Glomerular visceral epithelial cell (primary cell): ENCODE results near the gene CAPN14.

Experiments
- DNase-seq: peaks from one replicate; pipeline ENCODE4 v3.0.0-alpha.2; 2016; ENCODE audit errors: extremely low spot score

Gene CAPN14

DNA sequence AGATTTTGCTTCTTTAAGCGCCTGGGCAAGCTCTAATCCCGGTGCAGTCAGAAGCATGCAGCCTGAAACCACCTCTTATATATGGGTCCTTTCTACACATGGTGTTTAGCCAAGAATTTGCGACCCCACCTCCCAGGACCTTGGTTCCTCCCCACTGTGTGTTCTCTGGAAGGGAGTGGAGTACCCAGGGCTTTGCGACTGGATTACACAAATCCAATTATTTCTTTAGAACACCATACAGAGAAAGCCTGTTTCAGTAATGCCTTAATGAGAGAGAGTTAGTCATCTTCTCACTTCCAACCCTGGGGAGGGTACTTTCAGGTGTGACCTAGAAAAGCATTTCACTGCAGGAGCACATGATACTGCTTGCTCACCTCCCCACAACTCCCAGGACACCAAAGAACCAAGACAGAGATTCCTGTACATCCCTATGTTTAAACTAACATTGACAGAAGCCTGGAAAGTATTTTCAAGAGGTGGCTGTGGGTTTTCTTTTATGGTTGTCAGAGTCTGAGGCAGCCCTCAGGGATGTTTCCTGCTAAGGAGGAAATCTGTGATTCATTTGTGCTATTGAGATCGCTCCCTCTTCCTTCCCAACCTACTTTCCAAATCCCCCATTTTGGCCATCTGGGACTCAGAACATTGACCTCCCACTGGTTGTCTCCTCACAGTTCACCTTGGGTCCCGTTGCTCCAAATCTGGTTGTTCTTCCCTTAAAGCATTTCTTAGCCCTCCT is at the start of gene CAPN14:
CAPN14 (minus strand) TSS at position 51 of the 736 bp plus-strand sequence. CDS start 12,068 bp downstream, outside the sequence.
- no peak for DNase-seq

DNA sequence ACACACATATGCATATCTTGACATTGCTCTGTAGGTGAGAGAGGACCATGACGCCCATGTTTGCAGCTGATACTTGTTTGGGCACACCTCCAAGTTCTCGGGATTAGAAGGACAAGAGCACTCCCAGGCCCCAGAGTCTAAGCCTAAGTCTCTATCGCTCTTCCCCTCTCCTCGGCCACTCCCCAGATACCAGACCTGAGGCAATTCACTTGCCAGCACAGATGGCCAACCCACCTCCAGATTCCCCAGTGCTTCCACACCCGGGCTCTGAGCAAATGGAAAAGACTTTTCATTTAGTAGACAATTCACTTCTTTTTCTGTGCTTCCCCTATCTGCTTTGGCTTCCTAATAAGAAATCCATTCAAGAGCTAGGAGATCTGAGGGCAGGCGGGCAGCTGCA is 49.5 kb upstream of the CAPN14 start:
- DNase-seq, result no peak

DNA sequence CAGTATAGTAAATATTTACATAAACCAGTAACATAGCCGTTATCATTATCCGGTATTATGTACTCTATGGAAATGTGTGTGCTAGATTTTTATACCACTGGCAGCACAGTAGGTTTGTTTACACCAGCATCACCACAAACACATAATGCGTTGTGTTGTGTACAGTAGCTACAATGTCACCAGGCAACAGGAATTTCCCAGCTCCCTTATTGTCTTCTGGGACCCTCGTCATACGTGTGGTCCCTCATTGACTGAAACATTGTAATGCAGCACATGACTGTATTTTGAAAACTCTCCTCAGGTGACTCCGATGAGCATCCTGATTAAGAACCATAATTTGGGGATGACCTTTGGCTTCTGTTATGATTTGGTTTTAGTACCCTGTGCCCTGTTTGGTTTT is 47.9 kb upstream of the CAPN14 start:
- no peak for DNase-seq

DNA sequence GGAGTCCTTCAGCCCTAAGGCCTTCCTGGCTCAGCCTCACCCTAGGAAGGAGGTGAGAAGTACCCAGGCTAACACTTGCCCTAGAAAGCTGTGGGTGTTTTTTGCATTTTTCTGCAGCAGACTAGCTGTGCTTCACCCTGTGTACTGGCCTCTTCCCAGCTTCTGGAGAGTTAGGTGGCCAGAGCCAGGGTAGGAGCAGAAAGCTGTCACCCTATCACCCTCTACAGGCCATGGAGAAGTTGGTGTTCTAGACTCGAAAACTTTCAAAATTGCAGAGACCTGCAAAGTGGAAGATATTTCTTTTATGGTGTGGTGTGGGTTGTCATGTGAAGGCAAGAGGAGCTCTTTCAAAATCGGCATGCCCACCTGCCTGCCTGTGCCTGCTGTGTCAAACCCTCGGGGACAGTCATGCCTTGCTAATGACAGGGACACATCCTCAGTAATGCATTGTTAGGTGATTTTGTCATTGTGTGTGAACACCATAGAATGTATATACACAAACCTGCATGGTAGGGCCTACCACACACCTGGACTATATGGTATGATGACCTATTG is 46.4 kb upstream of the CAPN14 start:
- no peak for DNase-seq

DNA sequence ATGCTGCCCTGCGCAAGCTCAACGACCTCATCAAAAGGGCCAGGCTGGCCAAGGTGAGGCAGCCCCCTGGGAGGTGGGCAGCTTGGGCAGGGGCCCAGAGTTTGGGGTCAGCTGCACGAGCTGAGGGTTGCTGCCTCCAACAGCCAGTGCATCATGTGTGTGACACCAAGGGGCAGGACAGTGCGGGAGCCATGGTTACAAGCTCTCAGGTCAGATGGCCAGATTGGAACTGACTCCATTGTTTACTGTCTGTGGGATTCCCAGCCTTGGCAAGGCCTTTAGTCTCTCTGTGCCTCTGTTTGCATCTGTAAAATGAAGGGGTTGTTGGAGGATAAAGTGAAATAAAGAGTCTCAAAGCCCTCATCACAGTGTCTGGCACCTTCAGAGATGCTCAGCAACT is 43.6 kb upstream of the CAPN14 start:
- DNase-seq, result no peak

DNA sequence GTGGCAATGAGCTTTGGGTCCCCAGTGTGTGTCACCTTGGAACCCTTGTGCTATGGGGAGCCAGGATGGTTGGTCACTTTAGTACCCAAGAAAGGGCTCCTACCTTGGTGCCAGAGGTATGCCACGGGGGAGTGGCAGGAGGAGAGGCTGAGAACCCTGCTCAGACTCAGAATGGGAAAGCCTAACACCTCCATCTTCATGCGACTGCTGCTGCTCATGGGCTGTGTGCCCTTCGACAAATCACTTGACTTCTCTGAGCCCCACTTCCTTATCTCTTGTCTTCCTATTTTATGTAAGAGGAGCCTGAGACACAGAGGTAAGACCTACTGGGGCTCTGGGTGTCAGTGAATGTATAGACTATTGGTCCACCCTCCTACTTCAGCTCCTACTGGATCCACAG is 41.8 kb upstream of the CAPN14 start:
- DNase-seq, result no peak

- DNase-seq, result no peak
Measured at GRCh38 chr2:31258351-31258750, 41.0 kb upstream of the CAPN14 start.

GRCh38 chr2:31256611-31257382 is 39.5 kb upstream of the CAPN14 start:
- no peak for DNase-seq

- peak; percentile 77 for DNase-seq
Measured at GRCh38 chr2:31255911-31256571, 38.7 kb upstream of the CAPN14 start.

DNA sequence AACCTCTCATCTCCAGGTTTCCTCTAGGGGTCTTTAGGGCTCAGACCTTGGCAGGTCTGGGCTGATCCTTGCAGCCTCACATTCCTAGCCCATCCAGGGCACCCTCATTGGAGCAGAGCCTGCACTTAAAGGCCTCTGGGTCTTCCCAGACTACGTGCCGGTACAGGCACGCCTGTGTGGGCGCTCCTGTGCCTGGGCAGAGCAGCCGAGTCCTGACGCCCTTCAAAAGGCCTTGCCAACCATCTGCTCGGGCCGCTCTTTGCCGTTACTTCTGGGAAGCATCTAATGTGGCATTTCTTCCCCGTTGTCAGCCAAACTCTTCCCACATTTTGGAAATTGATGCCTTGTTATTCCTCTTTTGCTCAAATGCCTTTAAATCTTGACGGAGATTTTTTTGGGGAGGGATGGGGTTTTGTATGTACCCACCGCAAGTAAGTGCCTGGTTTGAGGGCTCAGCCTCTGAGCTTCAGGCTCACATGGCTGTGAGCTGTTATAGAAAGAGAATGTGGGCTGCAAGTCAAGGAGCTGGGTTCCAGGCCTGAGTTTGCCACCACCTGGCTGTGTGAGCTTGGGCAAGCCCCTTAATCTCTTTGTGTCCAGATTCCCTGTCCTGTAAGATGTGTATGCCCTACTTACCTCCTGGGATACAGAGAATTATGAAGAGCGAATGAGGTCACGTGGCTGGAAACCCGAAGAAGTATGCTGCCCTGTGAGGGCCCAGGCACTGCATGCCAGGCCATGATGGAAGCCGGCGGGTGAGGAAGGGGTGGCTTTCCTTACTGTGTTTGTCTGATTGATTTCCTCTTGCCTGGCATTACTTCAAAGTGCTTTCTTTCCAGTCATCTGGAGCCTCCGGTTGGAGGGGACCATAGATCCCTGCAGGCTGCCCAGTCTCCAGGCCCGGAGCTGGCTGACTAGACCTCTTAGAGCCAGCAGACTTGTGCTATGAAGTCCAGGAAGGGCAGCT is 37.2 kb upstream of the CAPN14 start:
- DNase-seq, result no peak

DNA sequence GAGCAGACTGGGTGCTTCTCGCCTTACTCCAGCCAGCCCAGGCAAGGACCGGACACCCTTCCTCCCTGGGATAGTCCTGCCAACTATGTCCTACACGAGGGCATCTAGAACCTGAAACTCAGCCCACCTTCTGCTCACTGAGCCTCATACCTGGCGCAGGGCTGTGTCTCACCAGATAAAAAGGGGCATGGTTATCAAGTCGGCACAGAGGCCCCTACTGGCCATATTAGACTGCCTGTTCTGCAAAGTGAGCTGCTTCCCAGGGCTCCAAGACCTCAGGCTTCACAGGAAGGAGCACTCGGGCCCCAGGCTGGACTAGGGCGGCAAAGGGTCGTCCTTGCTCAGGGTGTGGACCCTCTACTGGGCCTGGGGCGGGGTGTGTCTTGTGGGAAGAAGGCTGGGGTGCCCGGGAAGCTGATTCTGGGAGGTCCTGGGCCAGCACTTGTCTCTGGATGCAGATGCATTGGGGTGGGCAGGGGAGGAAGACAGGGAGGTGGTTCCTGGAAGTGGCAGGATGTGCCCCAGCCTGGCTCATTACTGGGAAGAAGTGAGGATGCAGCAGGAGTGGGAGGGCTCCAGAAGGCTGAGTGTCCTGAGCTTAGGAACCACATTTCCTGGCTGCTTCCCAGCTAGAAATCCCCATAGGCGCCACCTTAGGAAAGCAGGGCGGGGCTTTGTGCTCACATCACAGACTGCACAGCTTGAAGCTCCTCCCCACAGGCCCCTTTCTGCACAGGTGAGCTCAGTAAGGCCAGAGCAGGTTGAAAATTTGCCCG is 36.2 kb upstream of the CAPN14 start:
- peak; percentile 38 for DNase-seq

DNA sequence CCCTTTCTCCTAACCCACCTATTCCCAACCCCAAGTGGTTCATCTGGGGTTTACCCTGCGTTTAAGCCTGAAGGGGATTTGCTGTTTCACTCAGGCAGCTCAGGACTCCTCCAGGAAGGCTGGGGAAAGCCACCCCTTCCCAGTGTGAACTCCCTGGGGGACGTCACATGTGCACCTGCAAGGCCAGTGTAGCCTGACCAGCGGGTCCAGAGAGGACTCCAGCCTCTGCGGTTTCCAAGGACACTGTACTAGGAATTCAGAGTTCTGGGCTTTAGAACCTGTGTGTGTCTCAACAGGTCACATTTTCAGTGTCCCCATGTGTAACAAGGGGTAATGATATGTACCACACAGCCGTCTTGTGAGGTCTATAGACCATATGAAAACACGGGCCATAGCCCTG is 34.5 kb upstream of the CAPN14 start:
- DNase-seq, result no peak

GRCh38 chr2:31251018-31251417 is 33.7 kb upstream of the CAPN14 start:
- DNase-seq, result no peak

GRCh38 chr2:31249009-31249690 is 31.8 kb upstream of the CAPN14 start:
- DNase-seq, result no peak

DNA sequence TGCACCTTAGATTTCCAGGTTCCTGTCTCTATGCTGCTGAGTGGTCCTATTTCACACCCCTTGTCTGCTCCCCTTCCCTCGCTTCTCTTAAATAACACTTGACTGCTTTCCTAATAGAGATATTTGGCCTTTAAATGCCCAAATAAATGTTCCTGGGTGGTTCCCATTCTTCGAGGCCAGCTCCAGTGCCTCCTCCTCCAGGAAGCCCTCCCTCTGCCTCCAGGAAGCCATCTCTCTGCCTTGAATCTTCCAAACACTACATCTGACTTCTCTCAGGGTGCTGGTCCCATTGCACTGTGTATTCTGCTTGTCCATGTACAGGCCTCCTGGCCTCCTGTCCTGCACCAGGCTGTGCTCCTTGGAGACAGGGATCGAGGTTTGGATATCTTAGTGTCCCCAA is 30.8 kb upstream of the CAPN14 start:
- DNase-seq, result no peak

DNA sequence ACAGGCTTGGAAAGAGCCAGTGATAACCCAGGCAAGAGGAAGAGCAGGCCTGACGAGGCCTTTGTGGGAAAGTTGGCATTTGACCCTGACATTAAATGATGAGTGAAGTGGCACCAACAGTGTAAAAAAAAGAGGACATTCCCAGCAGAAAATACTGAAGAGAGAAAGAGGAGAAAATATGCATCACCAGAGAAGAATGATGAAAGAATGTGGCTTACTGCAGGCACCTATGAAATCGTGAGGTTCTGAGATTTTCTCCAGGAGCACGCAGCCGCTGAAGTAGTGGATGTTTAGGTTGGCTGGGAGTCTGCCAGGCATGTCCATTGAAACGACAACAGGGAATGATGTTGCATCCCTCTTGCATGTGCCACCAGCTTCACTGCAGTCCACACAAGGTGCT is 30.4 kb upstream of the CAPN14 start:
- peak; percentile 91 for DNase-seq

GRCh38 chr2:31246184-31246852 is 29.0 kb upstream of the CAPN14 start:
- no peak for DNase-seq

GRCh38 chr2:31244101-31244500 is 26.8 kb upstream of the CAPN14 start:
- no peak for DNase-seq

DNA sequence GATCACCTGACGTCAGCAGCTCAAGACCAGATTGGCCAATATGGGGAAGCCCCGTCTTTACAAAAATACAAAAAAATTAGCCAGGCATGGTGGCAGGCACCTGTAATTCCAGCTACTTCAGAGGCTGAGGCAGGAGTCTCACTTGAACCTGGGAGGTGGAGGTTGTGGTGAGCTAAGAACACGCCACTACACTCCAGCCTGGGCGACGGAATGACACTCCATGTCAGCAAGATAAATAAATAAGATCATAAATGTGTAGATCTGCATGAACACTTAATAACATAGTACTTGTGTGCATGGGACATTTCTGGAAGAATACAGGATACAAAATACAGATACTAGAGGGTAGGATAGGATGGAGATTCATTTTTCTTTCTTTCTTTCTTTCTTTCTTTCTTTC is 25.7 kb upstream of the CAPN14 start:
- no peak for DNase-seq
